ENCODE measurements around the gene RBM20. TPM values are rescaled to one million over a fixed set of nuclear protein-coding genes. Genes with fewer than 3 reads are reported as not detected.

RBM20 gene
- total RNA-seq, 1 donor from 2014 or later = 1.0 TPM

DNA sequence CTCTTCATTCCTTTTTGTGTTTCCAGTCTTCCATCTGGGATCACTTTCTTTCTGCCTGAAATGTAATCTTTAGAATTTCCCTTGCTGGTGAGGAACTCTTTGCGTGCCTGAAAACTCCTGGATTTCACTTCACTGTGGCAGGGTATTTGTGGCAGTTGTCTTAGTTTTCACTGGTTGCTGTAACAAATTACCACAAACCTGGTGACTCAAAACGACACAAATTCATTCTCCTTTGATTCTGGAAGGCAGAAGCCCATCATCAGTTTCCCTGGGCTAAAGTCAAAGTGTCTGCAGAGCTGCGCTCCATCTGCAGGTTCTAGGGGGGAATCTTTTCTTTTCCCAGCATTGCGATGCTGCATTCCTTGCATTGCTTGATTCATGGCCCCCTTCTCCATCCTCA is 109.3 kb downstream of the RBM20 start:
- no peak for TF ChIP-seq CTCF (IDR thresholded peaks at IDR 0.05; ENCODE audit: unreplicated experiment)
- Mint-ChIP-seq H3K27ac (ENCODE audit: unreplicated experiment) (no peak overlapping the region), H3K4me1 (ENCODE audit: unreplicated experiment) (peaks cover 9% of the 10 kb centered on the region), H3K36me3 (ENCODE audit: low read depth, unreplicated experiment) (peaks cover 5% of the 10 kb centered on the region), H3K4me3 (ENCODE audit: unreplicated experiment) (no peak overlapping the region), H3K27me3 (ENCODE audit: unreplicated experiment) (peaks cover 6% of the 10 kb centered on the region), H3K9me3 (ENCODE audit: unreplicated experiment) (no peaks in the 10 kb centered on the region)
- no peak for DNase-seq (ENCODE audit: low spot score)

GRCh38 chr10:110754375-110755105 is 110.4 kb downstream of the RBM20 start:
- peaks cover 13% of the 10 kb centered on the region for H3K4me1 Mint-ChIP-seq (ENCODE audit: unreplicated experiment)
- no peaks in the 10 kb centered on the region for H3K9me3 Mint-ChIP-seq (ENCODE audit: unreplicated experiment)
- TF ChIP-seq CTCF (IDR thresholded peaks at IDR 0.05; ENCODE audit: unreplicated experiment) = no peak
- DNase-seq (ENCODE audit: low spot score) = no peak
- peaks cover 7% of the 10 kb centered on the region for H3K27me3 Mint-ChIP-seq (ENCODE audit: unreplicated experiment)
- no peaks in the 10 kb centered on the region for H3K36me3 Mint-ChIP-seq (ENCODE audit: low read depth, unreplicated experiment)
- H3K27ac Mint-ChIP-seq (ENCODE audit: unreplicated experiment) = no peak overlapping the region
- no peak overlapping the region for H3K4me3 Mint-ChIP-seq (ENCODE audit: unreplicated experiment)

DNA sequence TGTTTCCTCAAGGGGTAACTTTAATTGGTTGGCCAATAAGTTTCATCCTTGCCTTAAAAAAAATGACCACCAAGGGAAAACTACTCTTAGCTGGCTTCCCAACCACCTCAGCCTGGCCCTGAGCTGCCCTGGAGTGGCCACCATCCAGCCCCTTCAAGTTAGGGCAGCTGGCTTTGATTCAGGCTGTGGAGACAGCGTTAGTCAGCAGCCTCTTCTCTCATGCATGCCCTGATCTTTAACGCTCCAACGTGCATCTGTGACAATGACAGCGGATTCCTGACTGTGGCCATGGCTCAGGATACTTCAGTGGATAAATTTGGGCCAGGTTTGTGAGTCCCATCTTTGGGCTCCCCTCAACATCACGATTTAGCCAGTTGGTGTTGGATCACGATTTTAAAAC is 111.6 kb downstream of the RBM20 start:
- H3K9me3 Mint-ChIP-seq (ENCODE audit: unreplicated experiment) = no peaks in the 10 kb centered on the region
- peaks cover 7% of the 10 kb centered on the region for H3K27me3 Mint-ChIP-seq (ENCODE audit: unreplicated experiment)
- TF ChIP-seq CTCF (IDR thresholded peaks at IDR 0.05; ENCODE audit: unreplicated experiment) = no peak
- no peak overlapping the region for H3K27ac Mint-ChIP-seq (ENCODE audit: unreplicated experiment)
- H3K36me3 Mint-ChIP-seq (ENCODE audit: low read depth, unreplicated experiment) = no peaks in the 10 kb centered on the region
- DNase-seq (ENCODE audit: low spot score) = no peak
- no peak overlapping the region for H3K4me3 Mint-ChIP-seq (ENCODE audit: unreplicated experiment)
- peaks cover 19% of the 10 kb centered on the region for H3K4me1 Mint-ChIP-seq (ENCODE audit: unreplicated experiment)

DNA sequence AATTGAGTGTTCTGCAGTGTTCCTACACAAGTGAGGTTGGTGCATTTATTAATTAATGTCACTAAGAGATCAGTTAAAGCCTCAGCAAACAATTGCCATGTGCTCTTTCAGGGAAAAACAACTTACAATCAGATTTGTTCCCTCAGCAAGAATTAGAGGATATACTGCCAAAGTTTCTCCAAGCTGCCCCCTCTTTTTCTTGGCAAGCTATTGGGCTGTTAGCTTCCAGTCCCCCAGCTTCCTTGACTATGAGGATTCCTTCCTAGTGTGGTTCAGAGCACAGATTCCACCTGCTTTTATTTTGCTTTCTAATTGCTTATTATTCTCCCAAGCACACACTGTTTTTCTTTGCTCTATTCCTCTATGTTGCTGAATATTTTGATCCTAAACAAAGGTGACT is 112.7 kb downstream of the RBM20 start:
- no peak overlapping the region for H3K27ac Mint-ChIP-seq (ENCODE audit: unreplicated experiment)
- no peak overlapping the region for H3K4me3 Mint-ChIP-seq (ENCODE audit: unreplicated experiment)
- DNase-seq (ENCODE audit: low spot score) = no peak
- no peaks in the 10 kb centered on the region for H3K9me3 Mint-ChIP-seq (ENCODE audit: unreplicated experiment)
- peaks cover 7% of the 10 kb centered on the region for H3K27me3 Mint-ChIP-seq (ENCODE audit: unreplicated experiment)
- H3K4me1 Mint-ChIP-seq (ENCODE audit: unreplicated experiment) = peaks cover 19% of the 10 kb centered on the region
- no peak for TF ChIP-seq CTCF (IDR thresholded peaks at IDR 0.05; ENCODE audit: unreplicated experiment)
- H3K36me3 Mint-ChIP-seq (ENCODE audit: low read depth, unreplicated experiment) = no peaks in the 10 kb centered on the region

DNA sequence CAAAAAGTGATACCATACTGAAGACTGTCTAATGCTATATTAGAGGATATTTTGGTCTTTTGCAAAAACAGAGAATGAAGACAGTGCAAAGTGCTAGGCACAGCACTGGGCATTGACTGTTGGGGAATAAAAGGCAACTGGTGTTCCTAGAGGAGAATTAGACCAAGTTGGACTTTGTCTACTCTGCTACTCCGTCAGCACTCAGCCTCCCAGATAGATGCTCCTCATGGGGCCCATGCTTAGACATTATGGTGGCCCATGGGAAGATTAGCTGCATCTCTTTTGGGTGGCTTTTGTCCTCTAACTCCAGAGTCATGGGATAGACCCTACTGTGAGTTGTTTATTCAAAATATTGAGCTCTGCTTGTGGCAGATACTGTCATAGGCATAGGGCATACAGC is 113.5 kb downstream of the RBM20 start:
- H3K27me3 Mint-ChIP-seq (ENCODE audit: unreplicated experiment) = peaks cover 5% of the 10 kb centered on the region
- H3K9me3 Mint-ChIP-seq (ENCODE audit: unreplicated experiment) = no peaks in the 10 kb centered on the region
- H3K36me3 Mint-ChIP-seq (ENCODE audit: low read depth, unreplicated experiment) = no peaks in the 10 kb centered on the region
- no peak for DNase-seq (ENCODE audit: low spot score)
- H3K4me1 Mint-ChIP-seq (ENCODE audit: unreplicated experiment) = peaks cover 19% of the 10 kb centered on the region
- H3K4me3 Mint-ChIP-seq (ENCODE audit: unreplicated experiment) = no peak overlapping the region
- no peak overlapping the region for H3K27ac Mint-ChIP-seq (ENCODE audit: unreplicated experiment)
- TF ChIP-seq CTCF (IDR thresholded peaks at IDR 0.05; ENCODE audit: unreplicated experiment) = no peak
